Kidney (tissue), 14 donors: Measurements from ENCODE around the gene TM4SF18. TPM values are rescaled to one million over a fixed set of nuclear protein-coding genes. Genes with fewer than 3 reads are reported as not detected.

Experiments used
- DNase-seq, 5 donors: peaks; one replicate each; pipeline ENCODE4 v3.0.0-alpha.2; 2013 to 2020
- FAIRE-seq: peaks from 2 replicates; lab custom pipeline; 2012; peaks lifted over from hg19 to GRCh38; lab: Jason Lieb, UNC
- H3K27ac ChIP-seq, 2 donors: one replicate each; pipeline ENCODE4 v1.7.0; 2013; ENCODE audit warnings: low read depth in 2 of 2, low read length in 2 of 2, inconsistent platforms in 1 of 2
- H3K27me3 ChIP-seq: one replicate; pipeline ENCODE4 v1.7.1; 2013; ENCODE audit warnings: low read length, inconsistent platforms; ENCODE audit not compliant: control insufficient read depth, insufficient read depth
- H3K36me3 ChIP-seq, 3 donors: one replicate each; pipeline versions ENCODE4 v1.7.0 to v1.7.1; 2013; ENCODE audit warnings: low read length in 3 of 3, control low read depth in 1 of 3, inconsistent platforms in 1 of 3; ENCODE audit not compliant: insufficient read depth in 3 of 3, control insufficient read depth in 2 of 3
- H3K4me1 ChIP-seq, 3 donors: one replicate each; pipeline versions ENCODE4 v1.7.0 to v1.7.1; 2013; ENCODE audit warnings: low read length in 3 of 3, inconsistent platforms in 1 of 3, low read depth in 1 of 3; ENCODE audit not compliant: control insufficient read depth in 2 of 3, insufficient read depth in 2 of 3
- H3K4me3 ChIP-seq, 3 donors: one replicate each; pipeline versions ENCODE4 v1.7.0 to v1.8.1; 2013; ENCODE audit warnings: low read length in 3 of 3, control low read depth in 1 of 3, inconsistent platforms in 1 of 3
- H3K9ac ChIP-seq, 3 donors: one replicate each; pipeline versions ENCODE4 v1.7.0 to v1.7.1; 2013; ENCODE audit warnings: low read length in 3 of 3, control low read depth in 1 of 3, inconsistent platforms in 1 of 3
- H3K9me3 ChIP-seq, 3 donors: one replicate each; pipeline versions ENCODE4 v1.7.0 to v1.7.1; 2013; ENCODE audit warnings: low read length in 3 of 3, control low read depth in 1 of 3, inconsistent platforms in 1 of 3; ENCODE audit not compliant: control insufficient read depth in 2 of 3, insufficient read depth in 1 of 3
- intact Hi-C: fragments of 100-400 bp; cut with DNase I; formaldehyde crosslinking; loops from one replicate; pipeline ENCODE4 v1.11.1; 2022
- polyA plus RNA-seq: library from polyadenylated mRNA; stranded (reverse); fragments of 350-450 nt; fragmentation: Illumina TruSeq; extraction: RNeasy Lipid Tissue Mini Kit (QIAGEN cat#74804); gene quantifications from one replicate; pipeline ENCODE4 v1.2.3, GENCODE V29; 2014; ENCODE audit warnings: low read depth, low replicate concordance; ENCODE audit not compliant: insufficient read depth
- total RNA-seq: library from RNA; stranded (reverse); fragmentation: NEBNext Ultra II Directional; extraction: Animal tissue kit (Norgen Biotek cat#: 25700); gene quantifications from one replicate; pipeline ENCODE4 v1.2.1, GENCODE V29; 2021
- TF ChIP-seq, protein P1 (sequence below): IDR thresholded peaks from 3 replicates; pipeline ENCODE4 v1.5.1; 2012; ENCODE audit warnings: mild to moderate bottlenecking, moderate library complexity, borderline replicate concordance; ENCODE audit not compliant: insufficient read depth; ENCODE audit errors: extremely low read depth
- donor health status: control.
- donor health status: control.
- donor health status: control.
- donor health status: control.
- donor health status: control.
- donor health status: DM: yes; HTN: yes; CAD: no.
- donor health status: Normal renal cell carcinoma (clear cell type).

The TM4SF18 gene
- total and polyA plus RNA-seq, 2 donors from 2014 or later: 14.2 to 19.7 TPM

DNA sequence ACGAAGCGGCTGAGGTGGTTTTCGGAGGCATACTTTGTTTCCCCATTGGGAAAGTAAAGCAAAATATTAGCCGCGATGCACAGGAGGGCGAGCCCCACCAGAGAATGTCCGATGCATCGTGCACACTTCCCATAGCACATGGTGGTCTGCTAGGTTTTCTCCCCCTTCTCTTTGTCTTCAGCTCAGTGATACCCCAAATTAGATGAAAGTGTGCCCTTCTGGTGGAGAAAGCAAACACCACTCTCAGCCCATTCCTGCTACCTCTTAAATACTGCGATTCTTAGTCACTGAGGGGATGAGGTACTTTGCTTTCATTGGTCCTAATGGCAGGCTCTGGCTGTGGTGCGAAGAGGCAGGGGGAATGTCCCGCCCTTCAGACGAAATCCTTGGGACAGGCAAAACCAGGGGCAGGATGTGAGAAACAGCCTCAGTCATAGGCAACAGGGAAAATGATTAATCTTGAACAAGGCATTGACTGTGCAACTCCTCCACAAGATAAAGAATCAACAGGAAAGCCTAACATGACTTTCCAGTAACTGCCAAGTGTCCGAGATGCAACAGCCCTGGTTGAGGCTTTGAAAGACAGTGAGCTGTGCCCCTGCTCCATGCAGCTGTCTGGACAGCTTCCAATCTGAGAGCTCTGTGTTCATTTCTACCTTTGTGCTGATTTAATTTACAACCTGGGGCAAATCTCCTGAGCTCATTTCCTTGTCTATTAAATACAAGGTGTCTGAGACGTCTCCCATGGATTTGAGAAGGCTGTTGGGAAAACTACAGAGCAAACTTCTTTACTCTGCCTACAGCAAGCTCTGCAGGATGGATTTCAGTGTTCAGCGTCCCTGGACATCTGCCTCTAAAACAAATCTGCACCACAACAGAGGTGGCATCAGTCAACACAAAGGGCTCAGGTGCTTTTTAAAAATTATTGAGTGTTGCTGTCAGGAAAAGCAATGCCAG lies 44.2 kb upstream of the TM4SF18 start, which contains the start of gene TM4SF1:
TM4SF1 (minus strand) TSS at position 242 of the 957 bp plus-strand sequence; CDS start at position 140, 102 bp downstream.
- no peak for FAIRE-seq

DNA sequence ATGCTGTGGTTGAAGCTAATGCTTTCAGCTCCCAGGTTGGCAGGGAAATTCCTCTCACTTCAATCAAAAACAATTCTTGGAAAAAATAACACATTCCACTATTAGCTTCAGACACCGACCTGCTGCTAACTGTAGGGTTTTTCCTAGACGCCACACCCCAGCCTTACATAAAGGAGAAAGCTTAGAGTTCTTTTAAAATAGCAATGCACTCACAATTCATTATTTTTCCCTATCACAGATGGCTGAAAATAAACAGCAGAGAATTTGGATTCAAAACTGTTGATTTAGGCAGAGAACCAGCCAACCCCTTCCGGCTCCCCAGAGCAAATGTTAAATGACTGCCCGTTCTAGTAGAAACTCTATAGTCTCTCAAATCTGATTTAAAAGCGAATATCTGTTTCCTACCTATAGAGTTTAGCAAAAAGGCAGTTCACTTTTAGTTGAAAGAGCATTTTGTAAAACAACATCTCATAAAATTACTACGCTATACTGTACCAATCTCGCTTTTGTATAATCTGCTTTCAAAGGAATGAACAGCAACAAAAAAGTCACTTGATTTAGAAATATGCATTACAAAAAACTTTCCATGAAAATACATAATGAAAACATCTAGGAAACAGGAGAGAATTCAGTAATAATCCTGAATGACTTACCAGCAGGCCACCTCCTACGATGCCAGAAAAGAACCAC lies 43.4 kb upstream of the TM4SF18 start:
- Histone ChIP-seq H3K36me3 (no peaks in the 10 kb centered on the region), H3K27me3 (no peaks in the 10 kb centered on the region), H3K4me1 (peaks cover 0 to 5% (median 0%) of the 10 kb centered on the region in 3 donors), H3K4me3 (peak overlapping the region; percentile 51 to 80 (median 52)), H3K27ac (peak overlapping the region; percentile 74 to 89), H3K9me3 (no peaks in the 10 kb centered on the region), H3K9ac (peak overlapping the region in 2 of 3 donors; percentile 58 to 87)
- FAIRE-seq (no peak), DNase-seq (peak in 2 of 5 donors; percentile 42 to 63)
- intact Hi-C loops: no loop called here
- TF ChIP-seq, protein P1, sequence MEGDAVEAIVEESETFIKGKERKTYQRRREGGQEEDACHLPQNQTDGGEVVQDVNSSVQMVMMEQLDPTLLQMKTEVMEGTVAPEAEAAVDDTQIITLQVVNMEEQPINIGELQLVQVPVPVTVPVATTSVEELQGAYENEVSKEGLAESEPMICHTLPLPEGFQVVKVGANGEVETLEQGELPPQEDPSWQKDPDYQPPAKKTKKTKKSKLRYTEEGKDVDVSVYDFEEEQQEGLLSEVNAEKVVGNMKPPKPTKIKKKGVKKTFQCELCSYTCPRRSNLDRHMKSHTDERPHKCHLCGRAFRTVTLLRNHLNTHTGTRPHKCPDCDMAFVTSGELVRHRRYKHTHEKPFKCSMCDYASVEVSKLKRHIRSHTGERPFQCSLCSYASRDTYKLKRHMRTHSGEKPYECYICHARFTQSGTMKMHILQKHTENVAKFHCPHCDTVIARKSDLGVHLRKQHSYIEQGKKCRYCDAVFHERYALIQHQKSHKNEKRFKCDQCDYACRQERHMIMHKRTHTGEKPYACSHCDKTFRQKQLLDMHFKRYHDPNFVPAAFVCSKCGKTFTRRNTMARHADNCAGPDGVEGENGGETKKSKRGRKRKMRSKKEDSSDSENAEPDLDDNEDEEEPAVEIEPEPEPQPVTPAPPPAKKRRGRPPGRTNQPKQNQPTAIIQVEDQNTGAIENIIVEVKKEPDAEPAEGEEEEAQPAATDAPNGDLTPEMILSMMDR: no peak

More for the DNA sequence above, 44.2 kb upstream of the TM4SF18 start, which contains the start of gene TM4SF1:
- peak within 1 kb of the TSS in 2 of 3 donors; percentile 58 to 87 for H3K9ac ChIP-seq
- H3K4me1 ChIP-seq: peaks cover 0 to 5% (median 0%) of the 10 kb centered on the region in 3 donors
- H3K27me3 ChIP-seq: no peaks in the 10 kb centered on the region
- no peaks in the 10 kb centered on the region for H3K9me3 ChIP-seq
- peak in 4 of 5 donors; percentile 28 to 86 (median 65) for DNase-seq
- intact Hi-C loops: no loop called here
- no peaks in the 10 kb centered on the region for H3K36me3 ChIP-seq
- H3K27ac ChIP-seq: peak within 1 kb of the TSS; percentile 74 to 89
- TF ChIP-seq, protein P1: no peak
- H3K4me3 ChIP-seq: peak within 1 kb of the TSS; percentile 51 to 80 (median 52)

DNA sequence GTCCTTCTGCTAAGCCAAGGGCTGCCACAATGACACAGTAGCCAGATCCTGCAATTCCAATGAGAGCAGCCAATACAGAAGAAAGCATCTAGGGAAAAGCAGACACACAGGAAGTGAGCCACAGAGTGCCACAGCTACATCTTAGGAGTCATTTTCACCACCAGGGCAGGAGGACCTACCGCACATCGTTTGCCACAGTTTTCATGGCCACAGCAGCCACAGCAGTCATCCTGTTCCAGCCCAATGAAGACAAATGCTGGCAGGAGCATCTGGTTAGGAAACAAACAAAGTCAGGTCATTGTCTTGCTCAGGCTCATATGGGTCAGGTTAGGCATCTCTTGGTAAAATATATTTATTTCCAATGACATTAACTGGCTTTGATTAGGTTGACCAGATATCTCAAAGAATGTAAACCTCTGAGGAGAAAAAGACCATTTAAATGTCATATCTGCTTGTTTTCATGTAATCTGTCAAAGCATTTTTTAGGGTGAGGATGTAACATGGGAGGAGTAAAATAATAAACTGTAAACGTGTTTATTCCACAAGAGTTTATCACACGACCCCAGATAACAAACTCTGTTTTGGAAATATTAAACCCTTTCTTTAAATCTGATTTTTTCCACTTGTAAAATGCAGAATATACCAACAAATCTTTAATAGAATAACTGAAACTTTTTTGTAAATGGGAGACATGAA lies 42.2 kb upstream of the TM4SF18 start:
- peak overlapping the region; percentile 5 to 80 (median 18) for H3K4me3 ChIP-seq
- intact Hi-C loops: no loop called here
- no peak overlapping the region for H3K9ac ChIP-seq
- no peak for FAIRE-seq
- TF ChIP-seq, protein P1: no peak
- H3K9me3 ChIP-seq: no peaks in the 10 kb centered on the region
- H3K4me1 ChIP-seq: peaks cover 0 to 9% (median 0%) of the 10 kb centered on the region in 3 donors
- peaks cover 0 to 8% (median 0%) of the 10 kb centered on the region in 3 donors for H3K36me3 ChIP-seq
- H3K27ac ChIP-seq: no peak overlapping the region
- no peak for DNase-seq
- H3K27me3 ChIP-seq: no peaks in the 10 kb centered on the region
